Measurements from ENCODE around the gene PRAC1.

PRAC1 gene

DNA sequence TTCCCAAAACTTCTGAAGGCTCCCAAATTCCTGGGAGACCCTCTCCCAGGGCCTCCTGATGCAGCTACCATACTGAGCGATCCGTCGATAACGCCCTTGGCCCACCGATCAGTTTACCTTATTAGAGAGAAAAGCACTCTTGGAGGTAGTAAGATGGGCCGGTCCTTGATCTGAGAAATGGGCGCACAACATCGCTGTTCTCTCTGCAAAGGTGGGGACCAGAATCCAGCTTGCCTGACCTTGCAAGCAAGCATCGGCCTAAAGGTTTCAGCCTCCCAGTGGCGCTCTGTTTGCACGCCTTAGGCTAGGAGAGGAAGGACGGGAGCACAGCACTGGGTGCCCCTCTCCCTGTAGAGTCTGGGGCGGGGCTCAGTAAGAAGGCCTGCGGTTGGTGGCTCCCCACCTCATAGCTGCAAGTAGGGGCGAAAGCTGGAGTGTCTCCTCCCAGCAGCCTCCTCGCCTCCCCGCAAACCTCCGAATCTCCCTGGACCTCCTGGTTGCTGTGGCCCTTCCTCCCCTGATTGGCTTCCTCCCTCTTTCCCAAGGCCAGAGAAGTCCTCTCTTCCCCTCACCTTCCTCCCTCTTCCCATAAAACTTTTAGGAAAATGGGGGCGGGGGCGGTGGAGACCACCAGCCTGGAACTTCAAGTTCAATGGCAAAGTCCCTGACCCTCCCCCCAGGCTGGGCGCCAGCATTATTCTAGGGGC, at the start of gene PRAC1:
Gene PRAC1, minus strand, starts transcription at position 318 of the 707 bp plus-strand sequence. Its CDS starts 126 bp downstream, at position 192.
- no peak for TF ChIP-seq CTCF (IDR thresholded peaks at IDR 0.05)
- Mint-ChIP-seq H3K27ac (no peak within 1 kb of the TSS), H3K36me3 (ENCODE audit: low read depth) (no peaks in the 10 kb centered on the region), H3K9me3 (no peaks in the 10 kb centered on the region), H3K27me3 (ENCODE audit: low read depth, poor library complexity) (peaks cover 100% of the 10 kb centered on the region), H3K4me1 (peaks cover 57% of the 10 kb centered on the region), H3K4me3 (peak within 1 kb of the TSS; percentile 71)
- DNase-seq = no peak

GRCh38 chr17:48770954-48771353, 48.6 kb upstream of the PRAC1 start:
- Mint-ChIP-seq H3K27me3 (ENCODE audit: low read depth, poor library complexity) (peaks cover 33% of the 10 kb centered on the region), H3K27ac (no peak overlapping the region), H3K4me3 (no peak overlapping the region), H3K4me1 (peaks cover 11% of the 10 kb centered on the region), H3K36me3 (ENCODE audit: low read depth) (no peaks in the 10 kb centered on the region), H3K9me3 (peaks cover 10% of the 10 kb centered on the region)
- DNase-seq = no peak
- no peak for TF ChIP-seq CTCF (IDR thresholded peaks at IDR 0.05)

DNA sequence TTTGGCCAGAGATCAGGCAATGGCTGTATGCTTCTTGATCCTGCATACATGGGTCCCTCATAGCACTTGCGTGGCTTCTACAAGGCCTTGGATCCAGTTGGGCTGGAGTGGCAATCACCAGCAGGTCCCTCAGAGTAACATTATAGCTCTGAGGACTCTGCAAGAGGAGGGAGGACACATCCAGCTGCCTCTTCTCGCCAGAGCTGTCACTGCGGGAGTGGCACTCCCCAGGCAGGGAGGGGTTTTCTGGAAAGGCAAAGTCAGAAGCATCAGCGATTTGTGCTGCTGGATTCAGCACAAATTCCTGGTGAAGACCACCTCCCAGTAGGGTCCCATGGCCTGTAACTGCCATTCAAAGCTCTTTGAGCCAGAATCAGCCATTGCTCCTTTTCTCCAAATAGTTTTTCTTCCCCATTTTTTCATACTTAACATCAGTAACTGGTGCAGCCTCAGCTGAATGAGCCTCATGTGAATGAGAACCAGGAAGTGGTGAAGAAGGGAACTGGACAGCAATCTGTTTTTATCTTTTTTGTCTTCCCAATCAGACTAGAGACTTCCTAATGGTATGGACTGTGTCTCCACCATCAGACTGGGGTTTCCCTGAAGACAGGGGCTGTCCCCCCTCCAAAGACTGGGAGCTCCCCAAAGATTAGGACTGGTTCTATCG, 46.8 kb upstream of the PRAC1 start:
- DNase-seq = no peak
- TF ChIP-seq CTCF (IDR thresholded peaks at IDR 0.05) = no peak
- no peaks in the 10 kb centered on the region for H3K36me3 Mint-ChIP-seq (ENCODE audit: low read depth)
- peaks cover 44% of the 10 kb centered on the region for H3K27me3 Mint-ChIP-seq (ENCODE audit: low read depth, poor library complexity)
- H3K27ac Mint-ChIP-seq = no peak overlapping the region
- no peaks in the 10 kb centered on the region for H3K9me3 Mint-ChIP-seq
- no peak overlapping the region for H3K4me3 Mint-ChIP-seq
- H3K4me1 Mint-ChIP-seq = peaks cover 11% of the 10 kb centered on the region

GRCh38 chr17:48767263-48767774, 45.0 kb upstream of the PRAC1 start:
- Mint-ChIP-seq H3K36me3 (ENCODE audit: low read depth) (no peaks in the 10 kb centered on the region), H3K27ac (no peak overlapping the region), H3K27me3 (ENCODE audit: low read depth, poor library complexity) (peaks cover 61% of the 10 kb centered on the region), H3K4me1 (peaks cover 11% of the 10 kb centered on the region), H3K4me3 (no peak overlapping the region), H3K9me3 (no peaks in the 10 kb centered on the region)
- DNase-seq = no peak
- no peak for TF ChIP-seq CTCF (IDR thresholded peaks at IDR 0.05)

- no peak overlapping the region for H3K27ac Mint-ChIP-seq
- no peaks in the 10 kb centered on the region for H3K9me3 Mint-ChIP-seq
- no peak overlapping the region for H3K4me3 Mint-ChIP-seq
- H3K36me3 Mint-ChIP-seq (ENCODE audit: low read depth) = no peaks in the 10 kb centered on the region
- H3K4me1 Mint-ChIP-seq = peaks cover 6% of the 10 kb centered on the region
- no peak for DNase-seq
- H3K27me3 Mint-ChIP-seq (ENCODE audit: low read depth, poor library complexity) = peaks cover 100% of the 10 kb centered on the region
- TF ChIP-seq CTCF (IDR thresholded peaks at IDR 0.05) = no peak
Observed at GRCh38 chr17:48761114-48761513, 38.8 kb upstream of the PRAC1 start.

Measured in nephron progenitor cell (in vitro differentiated cells).